Thoracic aorta (tissue), 2 donors: ENCODE results near the gene TFDP2. TPM values are rescaled to one million over a fixed set of nuclear protein-coding genes. Genes with fewer than 3 reads are reported as not detected.

Source experiments
- ATAC-seq: fragments of 150-250 bp; one replicate; pipeline ENCODE4 v1.8.0; 2017; ENCODE audit warnings: low read depth; ENCODE audit not compliant: insufficient number of reproducible peaks, low FRiP score
- DNase-seq: peaks from one replicate; pipeline ENCODE4 v3.0.0-alpha.2; 2020; ENCODE audit warnings: low spot score
- H3K27ac ChIP-seq, 2 donors: fragments of 200-600 bp; sonication (generic); 1 replicate in 1 of 2; 2 replicates in 1 of 2; pipeline ENCODE4 v1.5.1; 2016; ENCODE audit warnings: mild to moderate bottlenecking in 2 of 2, moderate library complexity in 2 of 2
- H3K27me3 ChIP-seq: fragments of 200-600 bp; sonication (generic); replicated peaks from 2 replicates; pipeline ENCODE4 v1.6.0; 2016; ENCODE audit warnings: mild to moderate bottlenecking; ENCODE audit not compliant: insufficient read depth
- H3K36me3 ChIP-seq: fragments of 200-600 bp; sonication (generic); one replicate; pipeline ENCODE4 v1.5.1; 2016
- H3K4me1 ChIP-seq, 2 donors: fragments of 200-600 bp; sonication (generic); 1 replicate in 1 of 2; 2 replicates in 1 of 2; pipeline versions ENCODE4 v1.5.1 to v1.6.0; 2016; ENCODE audit warnings: low read depth in 2 of 2, mild to moderate bottlenecking in 1 of 2; ENCODE audit not compliant: control insufficient read depth in 1 of 2
- H3K4me3 ChIP-seq: fragments of 200-600 bp; sonication (generic); 2 replicates; pipeline ENCODE4 v1.5.1; 2016; ENCODE audit warnings: mild to moderate bottlenecking
- H3K9me3 ChIP-seq: fragments of 200-600 bp; sonication (generic); 2 replicates; pipeline ENCODE4 v1.5.1; 2016
- CTCF ChIP-seq: fragments of 200-600 bp; sonication (generic); IDR thresholded peaks from one replicate; pipeline ENCODE4 v1.5.1; 2019; ENCODE audit warnings: antibody characterized with exemption
- total RNA-seq, 2 donors: library from RNA; depleted of rRNA; stranded (reverse); fragments of >200 nt; gene quantifications; one replicate each; pipeline versions ENCODE4 v1.1.0 to v1.2.3, GENCODE V29; 2016

TFDP2 gene
- total RNA-seq, 2 donors from 2014 or later: 29.2 to 210 TPM

- DNase-seq (no peak), ATAC-seq (no peak)
- H3K27ac ChIP-seq: peak overlapping the region; percentile 71 to 77
- peaks cover 8 to 21% of the 10 kb centered on the region in 2 donors for H3K4me1 ChIP-seq
- peaks cover 4% of the 10 kb centered on the region for H3K36me3 ChIP-seq
- H3K9me3 ChIP-seq: no peaks in the 10 kb centered on the region
- no peak overlapping the region for H3K4me3 ChIP-seq
- TF ChIP-seq CTCF: no peak
- H3K27me3 ChIP-seq: no peaks in the 10 kb centered on the region
These were observed 188.6 kb downstream of the TFDP2 start for GRCh38 chr3:141960731-141961130.

- no peak for TF ChIP-seq CTCF
- peaks cover 4% of the 10 kb centered on the region for H3K36me3 ChIP-seq
- no peaks in the 10 kb centered on the region for H3K9me3 ChIP-seq
- peak overlapping the region; percentile 19 for H3K4me3 ChIP-seq
- H3K4me1 ChIP-seq: peaks cover 8 to 28% of the 10 kb centered on the region in 2 donors
- peak overlapping the region; percentile 71 to 77 for H3K27ac ChIP-seq
- DNase-seq: no peak
- ATAC-seq: peak; percentile 57
- H3K27me3 ChIP-seq: no peaks in the 10 kb centered on the region
These were observed 189.5 kb downstream of the TFDP2 start for GRCh38 chr3:141959589-141960554.

- no peak for TF ChIP-seq CTCF
- peaks cover 13% of the 10 kb centered on the region for H3K36me3 ChIP-seq
- no peak overlapping the region for H3K4me3 ChIP-seq
- no peak for DNase-seq
- H3K9me3 ChIP-seq: no peaks in the 10 kb centered on the region
- no peaks in the 10 kb centered on the region for H3K27me3 ChIP-seq
- no peak overlapping the region for H3K27ac ChIP-seq
- no peak for ATAC-seq
- peaks cover under 1 to 22% of the 10 kb centered on the region in 2 donors for H3K4me1 ChIP-seq
These were observed 194.2 kb downstream of the TFDP2 start for GRCh38 chr3:141955175-141955574.

- peaks cover 0 to 11% of the 10 kb centered on the region in 2 donors for H3K4me1 ChIP-seq
- no peak overlapping the region for H3K27ac ChIP-seq
- TF ChIP-seq CTCF: no peak
- H3K27me3 ChIP-seq: no peaks in the 10 kb centered on the region
- ATAC-seq (no peak), DNase-seq (no peak)
- H3K4me3 ChIP-seq: no peak overlapping the region
- peaks cover 9% of the 10 kb centered on the region for H3K36me3 ChIP-seq
- H3K9me3 ChIP-seq: no peaks in the 10 kb centered on the region
These were observed 196.7 kb downstream of the TFDP2 start for GRCh38 chr3:141952611-141953010.

GRCh38 chr3:141950572-141951493 is 198.5 kb downstream of the TFDP2 start:
- H3K27ac ChIP-seq: no peak overlapping the region

More at GRCh38 chr3:141950572-141951493, 198.5 kb downstream of the TFDP2 start:
- no peak for ATAC-seq
- DNase-seq: no peak
- Histone ChIP-seq H3K27me3 (no peaks in the 10 kb centered on the region), H3K36me3 (peaks cover 9% of the 10 kb centered on the region), H3K4me3 (no peak overlapping the region), H3K4me1 (peaks cover 0 to 11% of the 10 kb centered on the region in 2 donors), H3K9me3 (no peaks in the 10 kb centered on the region)
- no peak for TF ChIP-seq CTCF
